DOHH2 (cell line): ENCODE results near the gene CNTN2.

Source experiments
- EZH2phosphoT487 ChIP-seq: fragments of 200-600 bp; sonication (generic); IDR thresholded peaks from 2 replicates; pipeline ENCODE4 v1.6.1; 2017; ENCODE audit warnings: borderline replicate concordance, mild to moderate bottlenecking, antibody characterized with exemption, low read length, moderate library complexity, mixed read lengths
- TF ChIP-seq, protein P1 (sequence below): fragments of 200-600 bp; sonication (generic); IDR thresholded peaks from one replicate; pipeline ENCODE4 v1.5.1; 2014; ENCODE audit warnings: antibody characterized with exemption, mild to moderate bottlenecking, low read depth, low read length; ENCODE audit not compliant: poor library complexity, severe bottlenecking

GRCh38 chr1:205042911-205043806 lies at the start of gene CNTN2:
- TF ChIP-seq, protein P1, sequence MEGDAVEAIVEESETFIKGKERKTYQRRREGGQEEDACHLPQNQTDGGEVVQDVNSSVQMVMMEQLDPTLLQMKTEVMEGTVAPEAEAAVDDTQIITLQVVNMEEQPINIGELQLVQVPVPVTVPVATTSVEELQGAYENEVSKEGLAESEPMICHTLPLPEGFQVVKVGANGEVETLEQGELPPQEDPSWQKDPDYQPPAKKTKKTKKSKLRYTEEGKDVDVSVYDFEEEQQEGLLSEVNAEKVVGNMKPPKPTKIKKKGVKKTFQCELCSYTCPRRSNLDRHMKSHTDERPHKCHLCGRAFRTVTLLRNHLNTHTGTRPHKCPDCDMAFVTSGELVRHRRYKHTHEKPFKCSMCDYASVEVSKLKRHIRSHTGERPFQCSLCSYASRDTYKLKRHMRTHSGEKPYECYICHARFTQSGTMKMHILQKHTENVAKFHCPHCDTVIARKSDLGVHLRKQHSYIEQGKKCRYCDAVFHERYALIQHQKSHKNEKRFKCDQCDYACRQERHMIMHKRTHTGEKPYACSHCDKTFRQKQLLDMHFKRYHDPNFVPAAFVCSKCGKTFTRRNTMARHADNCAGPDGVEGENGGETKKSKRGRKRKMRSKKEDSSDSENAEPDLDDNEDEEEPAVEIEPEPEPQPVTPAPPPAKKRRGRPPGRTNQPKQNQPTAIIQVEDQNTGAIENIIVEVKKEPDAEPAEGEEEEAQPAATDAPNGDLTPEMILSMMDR, result no peak
- no peak for TF ChIP-seq EZH2phosphoT487
